ENCODE results near the gene HNRNPH2. TPM values are rescaled to one million over a fixed set of nuclear protein-coding genes. Genes with fewer than 3 reads are reported as not detected.

The HNRNPH2 gene
- total RNA-seq, 2 donors from 2014 or later, result 75.2 to 80.7 TPM

- H3K4me3 Mint-ChIP-seq, result no peak overlapping the region
- H3K4me1 Mint-ChIP-seq, result no peaks in the 10 kb centered on the region
- H3K9me3 Mint-ChIP-seq, result peaks cover 48% of the 10 kb centered on the region
- DNase-seq, result no peak
- H3K27ac Mint-ChIP-seq, result no peak overlapping the region
- H3K36me3 Mint-ChIP-seq (ENCODE audit: low read depth), result no peaks in the 10 kb centered on the region
- Histone ChIP-seq H3K9me3 (ENCODE audit: control insufficient read depth, low read length) (no peaks in the 10 kb centered on the region), H3K36me3 (ENCODE audit: control insufficient read depth, insufficient read depth, low read length) (no peaks in the 10 kb centered on the region), H3K4me3 (ENCODE audit: low read length) (no peak overlapping the region), H3K27ac (ENCODE audit: low read depth, low read length) (no peak overlapping the region), H3K27me3 (ENCODE audit: control insufficient read depth, insufficient read depth, low read length, poor library complexity, severe bottlenecking) (no peaks in the 10 kb centered on the region), H3K4me1 (ENCODE audit: control insufficient read depth, insufficient read depth, low read length) (no peaks in the 10 kb centered on the region), H3K9ac (ENCODE audit: extremely low read depth, low read length, poor library complexity, severe bottlenecking) (no peak overlapping the region)
- no peak for TF ChIP-seq CTCF (conservative IDR thresholded peaks at IDR 0.05)
- H3K27me3 Mint-ChIP-seq (ENCODE audit: insufficient read depth), result peaks cover 2% of the 10 kb centered on the region
- WGBS, 2 experiments (ENCODE audit: insufficient coverage in 1 of 2, insufficient read length in 1 of 2), result 89% methylated on average over 1 of the region's 1 CpG; no CpG with 5 or more reads in 1 of the 2 experiments
Measured at GRCh38 chrX:101365301-101365795, 42.7 kb upstream of the HNRNPH2 start.

- Histone ChIP-seq H3K4me1 (ENCODE audit: control insufficient read depth, insufficient read depth, low read length) (no peaks in the 10 kb centered on the region), H3K36me3 (ENCODE audit: control insufficient read depth, insufficient read depth, low read length) (no peaks in the 10 kb centered on the region), H3K4me3 (ENCODE audit: low read length) (no peak overlapping the region), H3K9ac (ENCODE audit: extremely low read depth, low read length, poor library complexity, severe bottlenecking) (no peak overlapping the region), H3K9me3 (ENCODE audit: control insufficient read depth, low read length) (no peaks in the 10 kb centered on the region), H3K27me3 (ENCODE audit: control insufficient read depth, insufficient read depth, low read length, poor library complexity, severe bottlenecking) (no peaks in the 10 kb centered on the region), H3K27ac (ENCODE audit: low read depth, low read length) (no peak overlapping the region)
- TF ChIP-seq CTCF (conservative IDR thresholded peaks at IDR 0.05), result no peak
- H3K4me3 Mint-ChIP-seq, result no peak overlapping the region
- DNase-seq, result no peak
- H3K27ac Mint-ChIP-seq, result no peak overlapping the region
- H3K36me3 Mint-ChIP-seq (ENCODE audit: low read depth), result no peaks in the 10 kb centered on the region
- H3K27me3 Mint-ChIP-seq (ENCODE audit: insufficient read depth), result peaks cover 2% of the 10 kb centered on the region
- H3K4me1 Mint-ChIP-seq, result no peaks in the 10 kb centered on the region
- peaks cover 34% of the 10 kb centered on the region for H3K9me3 Mint-ChIP-seq
Measured at GRCh38 chrX:101368800-101369199, 39.2 kb upstream of the HNRNPH2 start.

- Mint-ChIP-seq H3K4me1 (no peaks in the 10 kb centered on the region), H3K27me3 (ENCODE audit: insufficient read depth) (peaks cover 2% of the 10 kb centered on the region), H3K4me3 (no peak overlapping the region), H3K9me3 (peaks cover 38% of the 10 kb centered on the region), H3K36me3 (ENCODE audit: low read depth) (no peaks in the 10 kb centered on the region), H3K27ac (no peak overlapping the region)
- no peak for DNase-seq
- no peak overlapping the region for H3K4me3 ChIP-seq (ENCODE audit: low read length)
- WGBS, 2 experiments (ENCODE audit: insufficient coverage in 1 of 2, insufficient read length in 1 of 2), result 88 to 95% methylated on average over 3 to 6 of the region's 6 CpGs
- H3K36me3 ChIP-seq (ENCODE audit: control insufficient read depth, insufficient read depth, low read length), result no peaks in the 10 kb centered on the region
- H3K27me3 ChIP-seq (ENCODE audit: control insufficient read depth, insufficient read depth, low read length, poor library complexity, severe bottlenecking), result no peaks in the 10 kb centered on the region
- H3K9me3 ChIP-seq (ENCODE audit: control insufficient read depth, low read length), result no peaks in the 10 kb centered on the region
- H3K4me1 ChIP-seq (ENCODE audit: control insufficient read depth, insufficient read depth, low read length), result no peaks in the 10 kb centered on the region
- no peak overlapping the region for H3K9ac ChIP-seq (ENCODE audit: extremely low read depth, low read length, poor library complexity, severe bottlenecking)
- no peak overlapping the region for H3K27ac ChIP-seq (ENCODE audit: low read depth, low read length)
- no peak for TF ChIP-seq CTCF (conservative IDR thresholded peaks at IDR 0.05)
Measured at GRCh38 chrX:101369687-101370086, 38.3 kb upstream of the HNRNPH2 start.

Measured in endodermal cell (in vitro differentiated cells).